BE2C (cell line): ENCODE results near the gene GLCE.

Source experiments
- DNase-seq: peaks from one replicate; pipeline ENCODE4 v3.0.0-alpha.2; 2020
- H3K27me3 ChIP-seq: fragments of 250-450 bp; sonication (Bioruptor Pico); 2 replicates; pipeline ENCODE4 v1.5.1; 2020; ENCODE audit warnings: mild to moderate bottlenecking
- H3K36me3 ChIP-seq: fragments of 250-450 bp; sonication (Bioruptor Pico); 2 replicates; pipeline ENCODE4 v1.5.1; 2020; ENCODE audit warnings: mild to moderate bottlenecking
- H3K4me1 ChIP-seq: fragments of 250-450 bp; sonication (Bioruptor Pico); 2 replicates; pipeline ENCODE4 v1.5.1; 2020
- H3K4me3 ChIP-seq: 2 replicates; pipeline ENCODE4 v1.5.1; 2011; ENCODE audit warnings: low read depth, low read length
- H3K9me3 ChIP-seq: fragments of 250-450 bp; sonication (Bioruptor Pico); 2 replicates; pipeline ENCODE4 v1.5.1; 2020
- TF ChIP-seq, protein P1 (sequence below): IDR thresholded peaks from 2 replicates; pipeline ENCODE4 v1.5.1; 2012; ENCODE audit warnings: mild to moderate bottlenecking, low read depth, low read length

The GLCE gene

GRCh38 chr15:69194025-69194827 is 33.8 kb downstream of the GLCE start:
- no peak overlapping the region for H3K4me3 ChIP-seq
- no peaks in the 10 kb centered on the region; the same call in none of the 2 replicates for H3K36me3 ChIP-seq
- no peak for DNase-seq

GRCh38 chr15:69194854-69195253 is 34.4 kb downstream of the GLCE start:
- TF ChIP-seq, protein P1, sequence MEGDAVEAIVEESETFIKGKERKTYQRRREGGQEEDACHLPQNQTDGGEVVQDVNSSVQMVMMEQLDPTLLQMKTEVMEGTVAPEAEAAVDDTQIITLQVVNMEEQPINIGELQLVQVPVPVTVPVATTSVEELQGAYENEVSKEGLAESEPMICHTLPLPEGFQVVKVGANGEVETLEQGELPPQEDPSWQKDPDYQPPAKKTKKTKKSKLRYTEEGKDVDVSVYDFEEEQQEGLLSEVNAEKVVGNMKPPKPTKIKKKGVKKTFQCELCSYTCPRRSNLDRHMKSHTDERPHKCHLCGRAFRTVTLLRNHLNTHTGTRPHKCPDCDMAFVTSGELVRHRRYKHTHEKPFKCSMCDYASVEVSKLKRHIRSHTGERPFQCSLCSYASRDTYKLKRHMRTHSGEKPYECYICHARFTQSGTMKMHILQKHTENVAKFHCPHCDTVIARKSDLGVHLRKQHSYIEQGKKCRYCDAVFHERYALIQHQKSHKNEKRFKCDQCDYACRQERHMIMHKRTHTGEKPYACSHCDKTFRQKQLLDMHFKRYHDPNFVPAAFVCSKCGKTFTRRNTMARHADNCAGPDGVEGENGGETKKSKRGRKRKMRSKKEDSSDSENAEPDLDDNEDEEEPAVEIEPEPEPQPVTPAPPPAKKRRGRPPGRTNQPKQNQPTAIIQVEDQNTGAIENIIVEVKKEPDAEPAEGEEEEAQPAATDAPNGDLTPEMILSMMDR = no peak
- no peaks in the 10 kb centered on the region; the same call in none of the 2 replicates for H3K36me3 ChIP-seq
- DNase-seq = no peak

More at GRCh38 chr15:69194025-69194827, 33.8 kb downstream of the GLCE start:
- peaks cover 11% of the 10 kb centered on the region for H3K4me1 ChIP-seq
- TF ChIP-seq, protein P1 = no peak
- no peaks in the 10 kb centered on the region for H3K9me3 ChIP-seq
- H3K27me3 ChIP-seq = no peaks in the 10 kb centered on the region

GRCh38 chr15:69200832-69201745 is 40.7 kb downstream of the GLCE start:
- H3K4me1 ChIP-seq = no peaks in the 10 kb centered on the region; the same call in 1 of the 2 replicates
- DNase-seq = no peak
- H3K4me3 ChIP-seq = no peak overlapping the region
- no peaks in the 10 kb centered on the region for H3K9me3 ChIP-seq
- TF ChIP-seq, protein P1 = no peak
- H3K27me3 ChIP-seq = no peaks in the 10 kb centered on the region
- no peaks in the 10 kb centered on the region; the same call in none of the 2 replicates for H3K36me3 ChIP-seq

More at GRCh38 chr15:69194854-69195253, 34.4 kb downstream of the GLCE start:
- Histone ChIP-seq H3K9me3 (no peaks in the 10 kb centered on the region), H3K27me3 (no peaks in the 10 kb centered on the region), H3K4me1 (peaks cover 11% of the 10 kb centered on the region), H3K4me3 (no peak overlapping the region)

GRCh38 chr15:69206079-69206478 is 45.6 kb downstream of the GLCE start:
- Histone ChIP-seq H3K4me3 (no peak overlapping the region), H3K4me1 (no peaks in the 10 kb centered on the region), H3K9me3 (no peaks in the 10 kb centered on the region), H3K27me3 (no peaks in the 10 kb centered on the region), H3K36me3 (no peaks in the 10 kb centered on the region)
- TF ChIP-seq, protein P1 = no peak
- no peak for DNase-seq

DNA sequence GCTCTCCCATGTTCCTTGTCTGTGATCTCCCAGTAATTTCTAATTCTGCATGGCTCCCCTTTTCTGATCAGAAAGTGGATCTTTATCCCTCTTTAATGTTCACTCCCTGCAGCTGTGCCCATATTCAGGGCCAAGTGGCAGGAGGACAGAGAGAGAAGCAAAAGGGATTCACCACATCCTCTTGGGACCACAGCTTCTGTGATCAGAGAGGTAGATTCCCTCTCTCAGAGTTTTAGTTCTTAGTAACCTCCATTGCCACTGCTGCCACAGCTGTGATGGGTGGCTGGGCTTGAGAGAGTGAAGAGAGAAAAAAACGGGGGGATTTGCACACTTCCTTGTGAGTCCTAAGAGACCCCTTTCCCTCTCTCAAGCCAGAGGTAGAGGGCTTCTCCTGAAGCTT is 49.2 kb downstream of the GLCE start:
- no peaks in the 10 kb centered on the region for H3K9me3 ChIP-seq
- H3K4me1 ChIP-seq = no peaks in the 10 kb centered on the region
- DNase-seq = no peak
- no peaks in the 10 kb centered on the region for H3K36me3 ChIP-seq
- TF ChIP-seq, protein P1 = no peak
- H3K27me3 ChIP-seq = no peaks in the 10 kb centered on the region
- no peak overlapping the region for H3K4me3 ChIP-seq
